Measurements from ENCODE around the gene SYNM.
"Not testable (repeated sequence)": the region's sequence is repeated elsewhere in the genome, so short reads cannot be mapped to it uniquely, and the experiment has no call there.

DNA sequence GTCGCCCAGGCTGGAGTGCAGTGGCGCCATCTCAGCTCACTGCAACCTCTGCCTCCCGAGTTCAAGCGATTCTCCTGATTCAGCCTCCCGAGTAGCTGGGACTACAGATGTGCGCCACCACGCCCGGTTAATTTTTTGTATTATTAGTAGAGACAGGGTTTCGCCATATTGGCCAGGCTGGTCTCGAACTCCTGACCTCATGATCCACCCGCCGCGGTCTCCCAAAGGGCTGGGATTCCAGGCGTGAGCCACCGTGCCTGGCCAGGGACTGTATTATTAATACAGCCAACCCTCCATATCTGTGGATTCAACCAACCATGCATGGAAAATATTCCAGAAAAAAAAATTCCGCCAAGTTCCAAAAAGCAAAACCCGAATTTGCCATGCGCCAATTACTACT is 44.7 kb upstream of the SYNM start:
- TF ChIP-seq, protein P1, sequence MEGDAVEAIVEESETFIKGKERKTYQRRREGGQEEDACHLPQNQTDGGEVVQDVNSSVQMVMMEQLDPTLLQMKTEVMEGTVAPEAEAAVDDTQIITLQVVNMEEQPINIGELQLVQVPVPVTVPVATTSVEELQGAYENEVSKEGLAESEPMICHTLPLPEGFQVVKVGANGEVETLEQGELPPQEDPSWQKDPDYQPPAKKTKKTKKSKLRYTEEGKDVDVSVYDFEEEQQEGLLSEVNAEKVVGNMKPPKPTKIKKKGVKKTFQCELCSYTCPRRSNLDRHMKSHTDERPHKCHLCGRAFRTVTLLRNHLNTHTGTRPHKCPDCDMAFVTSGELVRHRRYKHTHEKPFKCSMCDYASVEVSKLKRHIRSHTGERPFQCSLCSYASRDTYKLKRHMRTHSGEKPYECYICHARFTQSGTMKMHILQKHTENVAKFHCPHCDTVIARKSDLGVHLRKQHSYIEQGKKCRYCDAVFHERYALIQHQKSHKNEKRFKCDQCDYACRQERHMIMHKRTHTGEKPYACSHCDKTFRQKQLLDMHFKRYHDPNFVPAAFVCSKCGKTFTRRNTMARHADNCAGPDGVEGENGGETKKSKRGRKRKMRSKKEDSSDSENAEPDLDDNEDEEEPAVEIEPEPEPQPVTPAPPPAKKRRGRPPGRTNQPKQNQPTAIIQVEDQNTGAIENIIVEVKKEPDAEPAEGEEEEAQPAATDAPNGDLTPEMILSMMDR (conservative IDR thresholded peaks at IDR 0.05), result not testable (repeated sequence)
- not testable (repeated sequence) for TF ChIP-seq ZFX (IDR thresholded peaks at IDR 0.05)
